Camera-type eye (tissue), 1 donor: ENCODE results near the gene DRC7. TPM values are rescaled to one million over a fixed set of nuclear protein-coding genes. Genes with fewer than 3 reads are reported as not detected.

Experiments used
- total RNA-seq: library from RNA; depleted of rRNA; stranded (reverse); fragments of >200 nt; gene quantifications from one replicate; pipeline ENCODE4 v1.2.3, GENCODE V29; 2014

DRC7 gene
- 0.16 TPM for total RNA-seq

DNA sequence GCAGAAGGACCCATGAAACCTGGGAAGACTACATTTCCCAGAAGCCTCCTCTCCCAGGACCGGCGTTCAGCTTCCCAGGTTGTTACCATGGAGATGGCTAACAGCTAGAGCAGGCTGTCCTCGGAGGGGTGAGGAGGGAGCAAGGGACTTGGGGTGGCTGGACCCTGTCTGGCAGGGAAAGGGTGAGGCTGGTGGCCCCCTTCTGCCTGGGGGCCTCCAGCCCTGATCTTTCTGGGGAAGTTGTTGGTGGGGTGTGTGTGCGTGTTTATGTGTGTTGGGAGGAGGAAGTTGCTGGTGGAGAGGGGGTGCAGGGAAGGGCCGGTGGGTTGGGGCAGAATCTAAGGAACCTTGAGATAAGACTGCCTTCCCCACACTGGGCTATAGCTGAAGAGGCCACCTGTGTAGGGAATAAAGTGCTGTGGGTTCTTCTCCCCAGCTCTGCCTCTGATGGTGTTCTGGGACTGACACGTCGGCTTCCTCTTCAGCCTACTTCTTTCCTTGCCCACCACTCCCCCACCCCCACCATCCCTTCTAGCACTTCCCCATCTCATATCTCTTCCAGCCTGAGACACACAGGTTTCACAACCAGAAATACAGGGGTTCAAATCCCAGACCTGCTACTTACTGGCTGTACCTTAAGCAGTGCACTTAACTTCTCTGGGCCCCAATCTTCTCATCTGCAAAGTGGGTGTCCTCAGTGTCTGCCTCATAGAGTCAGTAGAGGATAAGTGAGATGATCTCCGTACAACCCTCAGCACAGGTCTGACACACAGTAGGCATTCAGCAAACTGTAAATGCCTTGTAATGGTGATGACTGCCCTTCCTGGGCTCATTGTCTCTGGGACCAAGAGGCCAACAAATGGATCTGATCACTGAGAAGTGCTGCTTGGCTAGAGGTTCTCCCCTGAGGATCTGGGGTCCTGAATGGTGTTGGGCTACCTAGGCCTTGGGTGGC, at the start of gene DRC7:
Gene DRC7, plus strand, starts transcription at position 82 of the 955 bp plus-strand sequence. CDS start 3,144 bp downstream, outside the sequence.

GRCh38 chr16:57668263-57668571, 26.4 kb upstream of the DRC7 start, which contains the start of gene ADGRG3:
ADGRG3 (plus strand) TSS chr16:57668306; CDS start chr16:57668348, 42 bp downstream.

GRCh38 chr16:57735755-57736418, 41.3 kb downstream of the DRC7 start, which contains the start of gene KATNB1:
KATNB1 (plus strand) TSS chr16:57735770; CDS start chr16:57737244, 1,474 bp downstream.

Other genes with a start within 250 kb of the DRC7 start
- gene CIAPIN1, start 247.4 kb upstream of the DRC7 start, total RNA-seq, result 54.2 TPM
- 50.6 TPM for gene COQ9, start 247.3 kb upstream of the DRC7 start, total RNA-seq
- gene POLR2C, start 232.1 kb upstream of the DRC7 start, total RNA-seq, result 88.6 TPM
- gene DOK4, start 208.3 kb upstream of the DRC7 start, total RNA-seq, result 27.1 TPM
- gene CCDC102A, start 158.2 kb upstream of the DRC7 start, total RNA-seq, result 17.3 TPM
- gene ADGRG5, start 152.2 kb upstream of the DRC7 start, total RNA-seq, result 0.11 TPM
- 18.3 TPM for gene ADGRG1, start 66.2 kb upstream of the DRC7 start, total RNA-seq
- gene ADGRG3, start 26.5 kb upstream of the DRC7 start, total RNA-seq, result 1.4 TPM
- gene KATNB1, start 41.0 kb downstream of the DRC7 start, total RNA-seq, result 30.8 TPM
- 84.1 TPM for gene KIFC3, start 107.7 kb downstream of the DRC7 start, total RNA-seq